ENCODE data around the gene CD3E.

- TF ChIP-seq ZNF274 (IDR thresholded peaks at IDR 0.05; ENCODE audit: low read depth, low read length) = no peak
- no peak for TF ChIP-seq SUZ12 (IDR thresholded peaks at IDR 0.05; ENCODE audit: extremely low read depth, insufficient read depth, insufficient read length)
These were observed 38.7 kb downstream of the CD3E start for GRCh38 chr11:118343248-118343647.
